8988T (cell line): ENCODE data around the gene RIPOR2.
"Not testable (repeated sequence)": the region's sequence is repeated elsewhere in the genome, so short reads cannot be mapped to it uniquely, and the experiment has no call there.

Experiments
- DNase-seq: peaks from one replicate; pipeline ENCODE4 v3.0.0; 2011

Gene RIPOR2

GRCh38 chr6:24925661-24926060 is 10.1 kb downstream of the RIPOR2 start:
- DNase-seq: no peak

GRCh38 chr6:24924580-24925356 is 11.0 kb downstream of the RIPOR2 start:
- no peak for DNase-seq

- no peak for DNase-seq
Measured at GRCh38 chr6:24923885-24924401, 11.8 kb downstream of the RIPOR2 start.

GRCh38 chr6:24922814-24923213 is 12.9 kb downstream of the RIPOR2 start:
- DNase-seq: no peak

GRCh38 chr6:24922170-24922569 is 13.6 kb downstream of the RIPOR2 start:
- DNase-seq: no peak

GRCh38 chr6:24920136-24920535 is 15.6 kb downstream of the RIPOR2 start:
- no peak for DNase-seq

- no peak for DNase-seq
Measured at GRCh38 chr6:24919056-24919892, 16.5 kb downstream of the RIPOR2 start.

- DNase-seq: no peak
Measured at GRCh38 chr6:24918641-24919055, 17.1 kb downstream of the RIPOR2 start.

GRCh38 chr6:24916496-24916895 is 19.3 kb downstream of the RIPOR2 start:
- no peak for DNase-seq

GRCh38 chr6:24915641-24916040 is 20.1 kb downstream of the RIPOR2 start:
- DNase-seq: no peak

GRCh38 chr6:24914082-24914481 is 21.7 kb downstream of the RIPOR2 start:
- DNase-seq: not testable (repeated sequence)

GRCh38 chr6:24911796-24912382 is 23.9 kb downstream of the RIPOR2 start:
- no peak for DNase-seq

- no peak for DNase-seq
Measured at GRCh38 chr6:24910961-24911725, 24.6 kb downstream of the RIPOR2 start.

- DNase-seq: no peak
Measured at GRCh38 chr6:24910331-24910960, 25.3 kb downstream of the RIPOR2 start.

GRCh38 chr6:24909241-24910216 is 26.2 kb downstream of the RIPOR2 start:
- DNase-seq: no peak

- no peak for DNase-seq
Measured at GRCh38 chr6:24908650-24909035, 27.1 kb downstream of the RIPOR2 start.

- DNase-seq: no peak
Measured at GRCh38 chr6:24907919-24908649, 27.7 kb downstream of the RIPOR2 start.

GRCh38 chr6:24906314-24906713 is 29.4 kb downstream of the RIPOR2 start:
- no peak for DNase-seq

GRCh38 chr6:24905483-24905882 is 30.3 kb downstream of the RIPOR2 start:
- DNase-seq: no peak

- no peak for DNase-seq
Measured at GRCh38 chr6:24903681-24904080, 32.1 kb downstream of the RIPOR2 start.
